Mesenchymal stem cell (in vitro differentiated cells and primary cell): Measurements from ENCODE around the gene CNTLN.
A peak's percentile ranks its signal among the peaks of the same experiment; 100 is the strongest.
"Not testable (repeated sequence)": the region's sequence is repeated elsewhere in the genome, so short reads cannot be mapped to it uniquely, and the experiment has no call there.

Source experiments
- DNase-seq: peaks from one replicate; pipeline ENCODE4 v3.0.0-alpha.2; 2013
- H2AFZ ChIP-seq: one replicate; pipeline ENCODE4 v1.6.1; 2013; ENCODE audit warnings: low read depth, mild to moderate bottlenecking, control low read depth, inconsistent platforms, low read length, moderate library complexity
- H2AK5ac ChIP-seq: 2 replicates; pipeline ENCODE4 v1.6.1; 2013; ENCODE audit warnings: low read length, moderate library complexity, mild to moderate bottlenecking, inconsistent platforms; ENCODE audit not compliant: severe bottlenecking
- H2BK120ac ChIP-seq: one replicate; pipeline ENCODE4 v1.6.1; 2013; ENCODE audit warnings: low read depth, mild to moderate bottlenecking, inconsistent platforms, low read length, moderate library complexity
- H2BK12ac ChIP-seq, 2 experiments: one replicate each; pipeline ENCODE4 v1.6.1; 2013; ENCODE audit warnings: inconsistent platforms in 2 of 2, low read length in 2 of 2, mild to moderate bottlenecking in 2 of 2, moderate library complexity in 2 of 2, control low read depth in 1 of 2
- H2BK15ac ChIP-seq: one replicate; pipeline ENCODE4 v1.6.1; 2013; ENCODE audit warnings: mild to moderate bottlenecking, low read depth, inconsistent platforms; ENCODE audit not compliant: poor library complexity, severe bottlenecking
- H2BK5ac ChIP-seq: 2 replicates; pipeline ENCODE4 v1.6.1; 2013; ENCODE audit warnings: low read depth, mild to moderate bottlenecking, low read length, control low read depth, inconsistent platforms; ENCODE audit not compliant: poor library complexity, severe bottlenecking
- H3K14ac ChIP-seq, 2 experiments: one replicate each; pipeline ENCODE4 v1.6.1; 2013; ENCODE audit warnings: inconsistent platforms in 2 of 2, low read length in 2 of 2, control low read depth in 1 of 2, mild to moderate bottlenecking in 1 of 2, moderate library complexity in 1 of 2
- H3K18ac ChIP-seq, 2 experiments: one replicate each; pipeline ENCODE4 v1.6.1; 2013; ENCODE audit warnings: inconsistent platforms in 2 of 2, low read length in 2 of 2, control low read depth in 1 of 2, low read depth in 1 of 2, mild to moderate bottlenecking in 1 of 2
- H3K23ac ChIP-seq, 2 experiments: one replicate each; pipeline ENCODE4 v1.6.1; 2013; ENCODE audit warnings: inconsistent platforms in 2 of 2, low read length in 2 of 2, mild to moderate bottlenecking in 2 of 2, moderate library complexity in 2 of 2, control low read depth in 1 of 2
- H3K27ac ChIP-seq: 2 replicates; pipeline ENCODE4 v1.5.1; 2013; ENCODE audit warnings: mild to moderate bottlenecking, moderate library complexity, low read length, control low read depth, inconsistent platforms; ENCODE audit not compliant: poor library complexity, severe bottlenecking
- H3K27me3 ChIP-seq, 2 experiments: 2 replicates each; pipeline versions ENCODE4 v1.6.1 to v1.7.0; 2013; ENCODE audit warnings: low read length in 2 of 2, mild to moderate bottlenecking in 2 of 2, moderate library complexity in 2 of 2, control low read depth in 1 of 2, inconsistent platforms in 1 of 2; ENCODE audit not compliant: control insufficient read depth in 1 of 2, insufficient read depth in 1 of 2
- H3K36me3 ChIP-seq, 2 experiments: 2 replicates each; pipeline versions ENCODE4 v1.6.1 to v1.7.0; 2013; ENCODE audit warnings: low read length in 2 of 2, control low read depth in 1 of 2, inconsistent platforms in 1 of 2, low read depth in 1 of 2, mild to moderate bottlenecking in 1 of 2; ENCODE audit not compliant: insufficient read depth in 2 of 2, control insufficient read depth in 1 of 2
- H3K4ac ChIP-seq, 2 experiments: one replicate each; pipeline ENCODE4 v1.6.1; 2013; ENCODE audit warnings: inconsistent platforms in 2 of 2, low read length in 2 of 2, mild to moderate bottlenecking in 2 of 2, moderate library complexity in 2 of 2, control low read depth in 1 of 2, low read depth in 1 of 2
- H3K4me1 ChIP-seq: 2 replicates; pipeline ENCODE4 v1.6.1; 2013; ENCODE audit warnings: low read depth, low read length, control low read depth; ENCODE audit not compliant: control insufficient read depth, insufficient read depth
- H3K4me2 ChIP-seq: 2 replicates; pipeline ENCODE4 v1.6.1; 2013; ENCODE audit warnings: low read length, mild to moderate bottlenecking, inconsistent platforms; ENCODE audit not compliant: poor library complexity, severe bottlenecking
- H3K4me3 ChIP-seq, 2 experiments: 2 replicates each; pipeline versions ENCODE4 v1.5.1 to v1.7.0; 2013; ENCODE audit warnings: low read length in 2 of 2, mild to moderate bottlenecking in 2 of 2, control low read depth in 1 of 2, low read depth in 1 of 2; ENCODE audit not compliant: insufficient read depth in 1 of 2
- H3K79me1 ChIP-seq: replicated peaks from 2 replicates; pipeline ENCODE4 v1.6.1; 2013; ENCODE audit warnings: mild to moderate bottlenecking, control low read depth, low read length, inconsistent platforms; ENCODE audit not compliant: poor library complexity, severe bottlenecking
- H3K9ac ChIP-seq: 2 replicates; pipeline ENCODE4 v1.7.0; 2013; ENCODE audit warnings: mild to moderate bottlenecking, low read length, moderate library complexity
- H3K9me3 ChIP-seq: 2 replicates; pipeline ENCODE4 v1.7.0; 2013; ENCODE audit warnings: mild to moderate bottlenecking, low read length; ENCODE audit not compliant: control insufficient read depth
- H4K8ac ChIP-seq: one replicate; pipeline ENCODE4 v1.6.1; 2013; ENCODE audit warnings: inconsistent platforms, mild to moderate bottlenecking, low read length, moderate library complexity
- H4K91ac ChIP-seq: one replicate; pipeline ENCODE4 v1.6.1; 2013; ENCODE audit warnings: mild to moderate bottlenecking, low read length, inconsistent platforms
- WGBS: methylation state at CpG from one replicate; pipeline ENCODE4 v1.1.7; 2013; ENCODE audit warnings: mixed read lengths; 5-methylcytosine and 5-hydroxymethylcytosine counted together

Gene CNTLN

GRCh38 chr9:17236147-17236546 lies 101.3 kb downstream of the CNTLN start:
- Histone ChIP-seq H3K27ac (no peak overlapping the region), H3K14ac (no peak overlapping the region), H4K8ac (no peak overlapping the region), H3K4me2 (no peak overlapping the region), H2BK12ac (no peak overlapping the region), H3K27me3 (no peaks in the 10 kb centered on the region), H3K36me3 (peaks cover 0 to 2% of the 10 kb centered on the region in 2 experiments), H2BK5ac (no peak overlapping the region), H2AK5ac (no peak overlapping the region), H2AFZ (no peak overlapping the region), H3K9me3 (peaks cover 2% of the 10 kb centered on the region), H2BK120ac (no peak overlapping the region), H3K9ac (no peak overlapping the region), H3K4me1 (no peaks in the 10 kb centered on the region), H3K23ac (no peak overlapping the region), H3K4ac (no peak overlapping the region), H4K91ac (no peak overlapping the region), H3K4me3 (no peak overlapping the region), H3K18ac (no peak overlapping the region), H2BK15ac (no peak overlapping the region), H3K79me1 (no peaks in the 10 kb centered on the region)
- WGBS, result 98% methylated on average over 2 of the region's 2 CpGs
- no peak for DNase-seq

- no peak overlapping the region for H2BK120ac ChIP-seq
- H2BK5ac ChIP-seq, result no peak overlapping the region
- no peak overlapping the region for H3K4ac ChIP-seq
- H3K4me3 ChIP-seq, result no peak overlapping the region
- H2AK5ac ChIP-seq, result no peak overlapping the region
- H3K4me2 ChIP-seq, result no peak overlapping the region
- H2BK12ac ChIP-seq, result no peak overlapping the region
- H3K4me1 ChIP-seq, result no peaks in the 10 kb centered on the region
- no peak overlapping the region for H2BK15ac ChIP-seq
- H3K18ac ChIP-seq, result no peak overlapping the region
- peaks cover 81% of the 10 kb centered on the region for H3K9me3 ChIP-seq
- no peak overlapping the region for H2AFZ ChIP-seq
- DNase-seq, result no peak
- no peak overlapping the region for H3K23ac ChIP-seq
- peaks cover 7% of the 10 kb centered on the region for H3K79me1 ChIP-seq
- WGBS, result 98% methylated on average over 3 of the region's 5 CpGs
- no peak overlapping the region for H3K14ac ChIP-seq
- H4K91ac ChIP-seq, result no peak overlapping the region
- H3K9ac ChIP-seq, result no peak overlapping the region
- no peaks in the 10 kb centered on the region for H3K27me3 ChIP-seq
- peaks cover 3 to 33% of the 10 kb centered on the region in 2 experiments for H3K36me3 ChIP-seq
- no peak overlapping the region for H4K8ac ChIP-seq
- H3K27ac ChIP-seq, result no peak overlapping the region
Observed at GRCh38 chr9:17246770-17247169, 111.9 kb downstream of the CNTLN start.

GRCh38 chr9:17251100-17251499 lies 116.3 kb downstream of the CNTLN start:
- H2BK15ac ChIP-seq, result no peak overlapping the region
- no peak overlapping the region for H3K27ac ChIP-seq
- H3K9ac ChIP-seq, result no peak overlapping the region

GRCh38 chr9:17268531-17269188 lies 133.8 kb downstream of the CNTLN start:
- not testable (repeated sequence) for H3K9me3 ChIP-seq, H2AFZ ChIP-seq, H2AK5ac ChIP-seq, H2BK12ac ChIP-seq, H3K27ac ChIP-seq, H3K27me3 ChIP-seq, H2BK5ac ChIP-seq, H3K4me2 ChIP-seq, H3K4me1 ChIP-seq, H3K4me3 ChIP-seq, H3K79me1 ChIP-seq, H3K14ac ChIP-seq, H3K9ac ChIP-seq, H3K23ac ChIP-seq, H3K4ac ChIP-seq, H4K91ac ChIP-seq, H2BK120ac ChIP-seq, H3K36me3 ChIP-seq, H2BK15ac ChIP-seq, H4K8ac ChIP-seq
- DNase-seq, result peak; percentile 30
- WGBS, result 42% methylated on average over 17 of the region's 19 CpGs
- peak overlapping the region in 1 of 2 experiments; percentile 34 for H3K18ac ChIP-seq

More at GRCh38 chr9:17251100-17251499, 116.3 kb downstream of the CNTLN start:
- H2BK12ac ChIP-seq, result no peak overlapping the region
- H3K14ac ChIP-seq, result no peak overlapping the region
- no peaks in the 10 kb centered on the region for H3K4me1 ChIP-seq
- H3K27me3 ChIP-seq, result no peaks in the 10 kb centered on the region
- no peak overlapping the region for H2AFZ ChIP-seq
- no peak overlapping the region for H3K18ac ChIP-seq
- DNase-seq, result no peak
- H3K4me2 ChIP-seq, result no peak overlapping the region
- no peak overlapping the region for H2BK5ac ChIP-seq
- peaks cover 87% of the 10 kb centered on the region for H3K9me3 ChIP-seq
- no peak overlapping the region for H4K8ac ChIP-seq
- H3K36me3 ChIP-seq, result peaks cover 0 to 23% of the 10 kb centered on the region in 2 experiments
- H3K23ac ChIP-seq, result no peak overlapping the region
- peaks cover 5% of the 10 kb centered on the region for H3K79me1 ChIP-seq
- H2BK120ac ChIP-seq, result no peak overlapping the region
- H2AK5ac ChIP-seq, result no peak overlapping the region
- no peak overlapping the region for H3K4ac ChIP-seq
- peak overlapping the region in 1 of 2 experiments; percentile 48 for H3K4me3 ChIP-seq
- H4K91ac ChIP-seq, result no peak overlapping the region
